Activated B cell treated with CpG ODN at 0.5 μM for 24 hours (primary cell): ENCODE data around the gene CNTNAP2. TPM values are rescaled to one million over a fixed set of nuclear protein-coding genes. Genes with fewer than 3 reads are reported as not detected.

Source experiments
- ATAC-seq: fragments of 200-7000 bp; cut with Tn5 transposase; one replicate; pipeline ENCODE4 v1.10.0; 2021; ENCODE audit warnings: low read depth, mild to moderate bottlenecking, moderate library complexity
- CTCF ChIA-PET: fragments of 350-600 bp; sonication (Branson Sonifier 250); formaldehyde crosslinking; loops from one replicate; lab custom pipeline; 2021; ENCODE audit warnings: antibody characterized with exemption; lab: Charles Lee
- POLR2A ChIA-PET: fragments of 350-600 bp; sonication (Branson Sonifier 250); formaldehyde crosslinking; loops from one replicate; lab custom pipeline; 2021; ENCODE audit warnings: antibody characterized with exemption; lab: Charles Lee
- DNase-seq: peaks from one replicate; pipeline ENCODE4 v3.0.0; 2022
- H3K27ac Mint-ChIP-seq: one replicate; pipeline ENCODE4 v1.8.0; 2020; ENCODE audit warnings: mixed read lengths
- H3K27me3 Mint-ChIP-seq: one replicate; pipeline ENCODE4 v1.8.0; 2021; ENCODE audit warnings: mixed read lengths
- H3K36me3 Mint-ChIP-seq: one replicate; pipeline ENCODE4 v1.8.0; 2021; ENCODE audit warnings: low read depth, mixed read lengths
- H3K4me1 Mint-ChIP-seq: one replicate; pipeline ENCODE4 v1.8.0; 2021; ENCODE audit warnings: mixed read lengths
- H3K4me3 Mint-ChIP-seq: one replicate; pipeline ENCODE4 v1.8.0; 2020; ENCODE audit warnings: mild to moderate bottlenecking, mixed read lengths
- H3K9me3 Mint-ChIP-seq: one replicate; pipeline ENCODE4 v1.8.0; 2020; ENCODE audit warnings: mixed read lengths
- intact Hi-C: fragments of 100-400 bp; cut with micrococcal nuclease; formaldehyde crosslinking; loops from one replicate; pipeline ENCODE4 v1.15.1; 2024
- total RNA-seq: library from RNA; stranded (reverse); gene quantifications from 2 replicates; pipeline ENCODE4 v1.2.3, GENCODE V29; 2022
- TF ChIP-seq, protein P1 (sequence below): fragments of 200-600 bp; IDR thresholded peaks from one replicate; pipeline ENCODE4 v1.8.0; 2022; ENCODE audit warnings: antibody characterized with exemption, mild to moderate bottlenecking

CNTNAP2 gene
- total RNA-seq, 1 donor from 2014 or later, result 0.84 TPM

GRCh38 chr7:147535701-147536111 is 1419.1 kb downstream of the CNTNAP2 start:
- no peaks in the 10 kb centered on the region for H3K4me1 Mint-ChIP-seq
- H3K4me3 Mint-ChIP-seq, result no peak overlapping the region
- no peak overlapping the region for H3K27ac Mint-ChIP-seq
- H3K27me3 Mint-ChIP-seq, result no peaks in the 10 kb centered on the region
- no peaks in the 10 kb centered on the region for H3K36me3 Mint-ChIP-seq
- intact Hi-C loops, result no loop called here
- peaks cover 8% of the 10 kb centered on the region for H3K9me3 Mint-ChIP-seq
- ATAC-seq, result no peak
- no peak for DNase-seq
- TF ChIP-seq, protein P1, sequence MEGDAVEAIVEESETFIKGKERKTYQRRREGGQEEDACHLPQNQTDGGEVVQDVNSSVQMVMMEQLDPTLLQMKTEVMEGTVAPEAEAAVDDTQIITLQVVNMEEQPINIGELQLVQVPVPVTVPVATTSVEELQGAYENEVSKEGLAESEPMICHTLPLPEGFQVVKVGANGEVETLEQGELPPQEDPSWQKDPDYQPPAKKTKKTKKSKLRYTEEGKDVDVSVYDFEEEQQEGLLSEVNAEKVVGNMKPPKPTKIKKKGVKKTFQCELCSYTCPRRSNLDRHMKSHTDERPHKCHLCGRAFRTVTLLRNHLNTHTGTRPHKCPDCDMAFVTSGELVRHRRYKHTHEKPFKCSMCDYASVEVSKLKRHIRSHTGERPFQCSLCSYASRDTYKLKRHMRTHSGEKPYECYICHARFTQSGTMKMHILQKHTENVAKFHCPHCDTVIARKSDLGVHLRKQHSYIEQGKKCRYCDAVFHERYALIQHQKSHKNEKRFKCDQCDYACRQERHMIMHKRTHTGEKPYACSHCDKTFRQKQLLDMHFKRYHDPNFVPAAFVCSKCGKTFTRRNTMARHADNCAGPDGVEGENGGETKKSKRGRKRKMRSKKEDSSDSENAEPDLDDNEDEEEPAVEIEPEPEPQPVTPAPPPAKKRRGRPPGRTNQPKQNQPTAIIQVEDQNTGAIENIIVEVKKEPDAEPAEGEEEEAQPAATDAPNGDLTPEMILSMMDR, result no peak
- POLR2A ChIA-PET, result no interaction called here
- CTCF ChIA-PET, result no interaction called here

- CTCF ChIA-PET, result no interaction called here
- Mint-ChIP-seq H3K9me3 (peaks cover 20% of the 10 kb centered on the region), H3K27me3 (no peaks in the 10 kb centered on the region), H3K27ac (no peak overlapping the region), H3K36me3 (no peaks in the 10 kb centered on the region), H3K4me1 (no peaks in the 10 kb centered on the region), H3K4me3 (no peak overlapping the region)
- ATAC-seq, result no peak
- no peak for DNase-seq
- TF ChIP-seq, protein P1, result no peak
- POLR2A ChIA-PET, result no interaction called here
- intact Hi-C loops, result no loop called here
Observed at GRCh38 chr7:147539685-147540084, 1423.1 kb downstream of the CNTNAP2 start.

DNA sequence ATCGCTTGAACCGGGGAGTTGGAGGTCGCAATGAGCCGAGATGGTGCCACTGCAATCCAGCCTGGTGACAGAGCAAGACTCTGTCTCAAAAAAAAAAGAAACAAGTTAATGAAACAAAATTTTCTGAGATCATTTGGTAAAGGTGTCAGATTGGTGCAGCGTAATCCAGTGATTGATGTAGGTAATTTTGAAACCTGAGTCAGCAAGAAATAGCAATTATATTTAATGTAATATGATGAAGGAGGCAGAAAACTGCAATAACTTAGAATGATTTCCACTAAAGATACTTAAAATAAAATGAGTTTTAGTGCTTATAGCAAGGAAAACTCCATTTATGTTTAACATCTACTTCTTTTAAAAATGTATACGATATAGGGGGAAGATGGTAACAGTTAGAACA is 1424.1 kb downstream of the CNTNAP2 start:
- CTCF ChIA-PET, result no interaction called here
- H3K9me3 Mint-ChIP-seq, result peaks cover 22% of the 10 kb centered on the region
- intact Hi-C loops, result no loop called here

GRCh38 chr7:147541261-147541660 is 1424.7 kb downstream of the CNTNAP2 start:
- no peak for DNase-seq
- POLR2A ChIA-PET, result no interaction called here
- Mint-ChIP-seq H3K36me3 (no peaks in the 10 kb centered on the region), H3K9me3 (peaks cover 24% of the 10 kb centered on the region), H3K27ac (no peak overlapping the region), H3K27me3 (no peaks in the 10 kb centered on the region), H3K4me3 (no peak overlapping the region), H3K4me1 (no peaks in the 10 kb centered on the region)
- no peak for ATAC-seq
- CTCF ChIA-PET, result no interaction called here
- TF ChIP-seq, protein P1, result no peak
- intact Hi-C loops, result no loop called here

More for the DNA sequence above, 1424.1 kb downstream of the CNTNAP2 start:
- DNase-seq (no peak), ATAC-seq (no peak)
- no peaks in the 10 kb centered on the region for H3K27me3 Mint-ChIP-seq
- H3K4me3 Mint-ChIP-seq, result no peak overlapping the region
- TF ChIP-seq, protein P1, result no peak
- no peaks in the 10 kb centered on the region for H3K4me1 Mint-ChIP-seq
- POLR2A ChIA-PET, result no interaction called here
- no peak overlapping the region for H3K27ac Mint-ChIP-seq
- no peaks in the 10 kb centered on the region for H3K36me3 Mint-ChIP-seq

DNA sequence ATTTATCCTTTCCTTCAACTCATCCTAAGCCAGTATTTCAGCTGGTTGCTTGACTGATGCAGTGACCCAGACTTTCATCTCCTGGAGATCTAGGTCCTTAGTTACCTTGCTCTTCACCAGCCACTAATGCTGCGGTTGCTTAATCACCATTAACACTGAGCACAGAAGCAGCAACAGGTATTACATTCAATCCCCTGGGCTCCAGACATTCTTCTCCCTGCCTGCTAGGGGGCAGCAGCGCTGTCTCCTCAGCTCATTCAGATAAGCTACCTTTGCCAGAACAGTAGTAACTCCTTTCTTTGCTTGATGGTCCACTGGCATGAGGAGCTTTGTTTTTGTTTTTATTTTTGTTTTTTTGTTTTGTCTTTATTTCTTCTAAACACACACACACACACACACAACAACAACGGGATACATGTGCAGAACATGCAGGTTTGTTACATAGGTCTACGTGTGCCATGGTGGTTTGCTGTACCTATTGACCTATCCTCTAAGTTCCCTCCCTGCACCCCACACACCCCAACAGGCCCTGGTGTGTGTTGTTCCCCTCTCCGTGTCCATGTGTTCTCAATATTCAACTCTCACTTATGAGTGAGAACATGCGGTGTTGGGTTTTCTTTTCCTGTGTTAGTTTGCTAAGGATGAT is 1430.8 kb downstream of the CNTNAP2 start:
- no peak overlapping the region for H3K27ac Mint-ChIP-seq
- no peaks in the 10 kb centered on the region for H3K36me3 Mint-ChIP-seq
- ChIA-PET CTCF (no interaction called here), POLR2A (no interaction called here)
- no peak overlapping the region for H3K4me3 Mint-ChIP-seq
- H3K9me3 Mint-ChIP-seq, result peaks cover 9% of the 10 kb centered on the region
- ATAC-seq (no peak), DNase-seq (no peak)
- intact Hi-C loops, result no loop called here
- H3K4me1 Mint-ChIP-seq, result no peaks in the 10 kb centered on the region
- no peaks in the 10 kb centered on the region for H3K27me3 Mint-ChIP-seq
- TF ChIP-seq, protein P1, result no peak
